Measurements from ENCODE around the gene ANO4. TPM values are rescaled to one million over a fixed set of nuclear protein-coding genes. Genes with fewer than 3 reads are reported as not detected.

The ANO4 gene
- total and polyA plus RNA-seq, 9 donors, result 1.8 to 13.1 (median 5.6) TPM

DNA sequence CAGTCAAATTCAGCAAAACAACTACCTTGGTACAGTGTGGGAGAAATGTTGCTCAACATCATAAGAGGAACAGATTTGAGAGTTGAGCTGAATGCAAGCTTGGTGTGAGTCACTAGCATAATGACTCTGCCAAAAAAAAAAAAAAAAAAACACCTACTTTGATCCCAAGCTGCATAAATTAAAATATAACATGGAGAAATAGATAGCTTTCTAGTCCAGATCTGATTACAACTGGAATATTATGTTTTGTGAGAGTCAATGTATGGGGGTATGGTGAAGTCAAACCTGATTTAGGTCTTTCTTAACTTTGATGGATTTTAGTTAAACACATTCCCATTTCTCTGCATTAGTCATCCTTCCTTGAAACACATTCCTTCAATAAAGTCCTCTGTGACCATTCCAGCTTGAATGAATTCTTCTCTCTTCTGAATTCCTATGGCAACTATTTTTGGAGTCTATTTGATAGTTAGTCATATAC, 227.4 kb downstream of the ANO4 start:
- no peak for DNase-seq
- no peak for TF ChIP-seq EP300 (IDR thresholded peaks at IDR 0.05)
- TF ChIP-seq, protein P1, sequence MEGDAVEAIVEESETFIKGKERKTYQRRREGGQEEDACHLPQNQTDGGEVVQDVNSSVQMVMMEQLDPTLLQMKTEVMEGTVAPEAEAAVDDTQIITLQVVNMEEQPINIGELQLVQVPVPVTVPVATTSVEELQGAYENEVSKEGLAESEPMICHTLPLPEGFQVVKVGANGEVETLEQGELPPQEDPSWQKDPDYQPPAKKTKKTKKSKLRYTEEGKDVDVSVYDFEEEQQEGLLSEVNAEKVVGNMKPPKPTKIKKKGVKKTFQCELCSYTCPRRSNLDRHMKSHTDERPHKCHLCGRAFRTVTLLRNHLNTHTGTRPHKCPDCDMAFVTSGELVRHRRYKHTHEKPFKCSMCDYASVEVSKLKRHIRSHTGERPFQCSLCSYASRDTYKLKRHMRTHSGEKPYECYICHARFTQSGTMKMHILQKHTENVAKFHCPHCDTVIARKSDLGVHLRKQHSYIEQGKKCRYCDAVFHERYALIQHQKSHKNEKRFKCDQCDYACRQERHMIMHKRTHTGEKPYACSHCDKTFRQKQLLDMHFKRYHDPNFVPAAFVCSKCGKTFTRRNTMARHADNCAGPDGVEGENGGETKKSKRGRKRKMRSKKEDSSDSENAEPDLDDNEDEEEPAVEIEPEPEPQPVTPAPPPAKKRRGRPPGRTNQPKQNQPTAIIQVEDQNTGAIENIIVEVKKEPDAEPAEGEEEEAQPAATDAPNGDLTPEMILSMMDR (IDR thresholded peaks at IDR 0.05), result no peak
- no peak for TF ChIP-seq POLR2A (IDR thresholded peaks at IDR 0.05)
- Histone ChIP-seq H3K4me3 (no peak overlapping the region), H3K4me1 (ENCODE audit: insufficient read depth) (no peaks in the 10 kb centered on the region), H3K27me3 (no peaks in the 10 kb centered on the region), H3K9me3 (no peaks in the 10 kb centered on the region), H3K36me3 (no peaks in the 10 kb centered on the region), H3K27ac (no peak overlapping the region)
- intact Hi-C loops (cut with DNase I), result no loop called here

DNA sequence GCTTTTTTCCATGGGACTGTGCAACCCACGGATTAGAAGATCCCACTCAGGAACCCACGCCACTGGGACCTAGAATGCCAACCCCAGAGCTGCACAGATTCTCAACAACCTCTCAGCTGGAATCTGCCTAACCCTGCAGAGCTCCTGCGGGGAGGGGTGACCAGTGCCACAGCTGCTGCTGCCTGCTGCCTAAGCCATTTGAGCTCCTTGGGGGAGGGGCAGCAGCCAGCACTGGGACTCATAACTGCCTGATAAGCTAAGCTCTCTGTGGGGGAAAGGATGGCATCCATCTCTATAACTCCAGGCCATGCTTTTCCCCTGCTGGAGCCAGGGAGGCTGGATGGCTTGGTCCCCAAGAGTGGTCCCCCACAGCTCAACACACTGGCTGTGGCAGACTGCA, 232.6 kb downstream of the ANO4 start:
- Histone ChIP-seq H3K9me3 (peaks cover 0 to 2% of the 10 kb centered on the region in 2 donors), H3K4me1 (ENCODE audit: insufficient read depth) (no peaks in the 10 kb centered on the region), H3K36me3 (no peaks in the 10 kb centered on the region), H3K27me3 (no peaks in the 10 kb centered on the region), H3K4me3 (no peak overlapping the region), H3K27ac (no peak overlapping the region)
- intact Hi-C loops (cut with DNase I), result no loop called here
- TF ChIP-seq, protein P1 (IDR thresholded peaks at IDR 0.05), result no peak
- no peak for TF ChIP-seq POLR2A (IDR thresholded peaks at IDR 0.05)
- TF ChIP-seq EP300 (IDR thresholded peaks at IDR 0.05), result no peak
- WGBS, 3 donors, result 71 to 87% (median 77%) methylated on average over 3 of the region's 3 CpGs
- no peak for DNase-seq

DNA sequence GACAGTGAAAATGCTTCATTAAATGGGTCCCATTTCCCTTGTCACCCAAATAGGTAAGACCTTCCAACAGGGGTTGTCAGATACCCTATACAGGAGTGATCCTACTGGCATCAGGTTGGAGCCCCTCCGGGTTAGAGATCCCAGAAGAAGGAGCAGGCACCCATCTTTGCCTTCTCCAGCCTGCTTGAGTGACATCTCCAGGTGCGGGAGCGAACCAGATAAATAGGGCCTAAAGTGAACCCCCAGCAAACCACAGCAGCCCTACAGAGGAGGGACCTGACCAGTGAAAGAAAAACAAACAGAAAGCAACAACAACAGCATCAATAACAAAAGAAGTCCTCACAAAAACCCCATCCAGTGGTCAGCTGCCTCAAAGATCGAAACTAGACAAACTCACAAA, 233.2 kb downstream of the ANO4 start:
- TF ChIP-seq, protein P1 (IDR thresholded peaks at IDR 0.05), result no peak
- no peak for TF ChIP-seq EP300 (IDR thresholded peaks at IDR 0.05)
- no peak for TF ChIP-seq POLR2A (IDR thresholded peaks at IDR 0.05)
- Histone ChIP-seq H3K27ac (no peak overlapping the region), H3K9me3 (peaks cover 0 to 2% of the 10 kb centered on the region in 2 donors), H3K36me3 (no peaks in the 10 kb centered on the region), H3K4me3 (no peak overlapping the region), H3K4me1 (ENCODE audit: insufficient read depth) (no peaks in the 10 kb centered on the region), H3K27me3 (no peaks in the 10 kb centered on the region)
- DNase-seq, result no peak
- 96 to 98% (median 97%) methylated on average over 4 of the region's 4 CpGs for WGBS, 3 donors
- intact Hi-C loops (cut with DNase I), result no loop called here

DNA sequence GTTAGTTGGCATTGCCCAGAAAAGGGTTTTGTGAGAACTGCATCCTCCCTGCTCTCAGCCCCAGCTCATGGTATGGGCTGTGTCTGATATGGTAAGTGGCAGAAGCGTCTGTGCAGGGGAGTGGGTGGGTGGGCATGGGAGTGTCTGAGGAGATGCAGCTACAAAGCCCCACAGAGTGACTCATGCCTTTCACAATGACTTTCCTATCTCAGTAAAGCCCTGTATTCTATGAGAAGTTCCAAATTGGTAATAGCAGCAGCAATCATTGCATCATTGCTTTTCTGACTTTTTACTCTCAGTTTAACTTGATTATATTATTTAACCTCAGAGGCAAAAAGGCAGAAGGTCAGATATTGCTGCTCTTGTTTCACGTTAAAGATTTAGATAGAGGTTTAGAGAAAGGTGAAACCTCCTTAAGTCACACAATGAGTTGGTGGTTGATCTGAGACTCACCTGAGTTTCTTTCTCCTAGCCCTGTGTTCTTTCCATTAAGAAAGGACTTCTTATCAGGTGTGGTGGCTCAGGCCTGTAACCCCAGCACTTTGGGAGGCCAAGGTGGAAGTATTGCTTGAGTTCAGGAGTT, 243.8 kb downstream of the ANO4 start:
- Histone ChIP-seq H3K36me3 (no peaks in the 10 kb centered on the region), H3K4me3 (no peak overlapping the region), H3K4me1 (ENCODE audit: insufficient read depth) (peaks cover 4% of the 10 kb centered on the region), H3K9me3 (no peaks in the 10 kb centered on the region), H3K27ac (no peak overlapping the region), H3K27me3 (no peaks in the 10 kb centered on the region)
- DNase-seq, result no peak
- intact Hi-C loops (cut with DNase I), result no loop called here
- TF ChIP-seq EP300 (IDR thresholded peaks at IDR 0.05), result no peak
- TF ChIP-seq, protein P1 (IDR thresholded peaks at IDR 0.05), result no peak
- TF ChIP-seq POLR2A (IDR thresholded peaks at IDR 0.05), result no peak
- 59 to 66% (median 62%) methylated on average over 2 of the region's 2 CpGs for WGBS, 3 donors

All from ovary (tissue), 9 donors.